Activated naive CD4-positive, alpha-beta T cell treated with anti-CD3 and anti-CD28 coated beads, Interleukin-2, amount 50 U/mL, for 72 hours (primary cell): Measurements from ENCODE around the gene NR5A1. TPM values are rescaled to one million over a fixed set of nuclear protein-coding genes. Genes with fewer than 3 reads are reported as not detected.

Experiments used
- total RNA-seq, 2 donors: library from RNA; stranded (reverse); gene quantifications; one replicate each; pipeline ENCODE4 v1.2.3, GENCODE V29; 2022

NR5A1 gene
- total RNA-seq, 2 donors from 2014 or later = not detected

Other genes with a start within 250 kb of the NR5A1 start
- gene NEK6, start 249.4 kb downstream of the NR5A1 start, total RNA-seq = 1 to 10 TPM; 3.1 to 5.4 TPM
- 100 to 1,000 TPM; 158 to 167 TPM for gene PSMB7, start 92.0 kb downstream of the NR5A1 start, total RNA-seq
- not detected for gene ADGRD2, start 56.9 kb downstream of the NR5A1 start, total RNA-seq